RPMI8226 (cell line): ENCODE results near the gene ASB16.
"Not testable (repeated sequence)": the region's sequence is repeated elsewhere in the genome, so short reads cannot be mapped to it uniquely, and the experiment has no call there.

Experiments used
- DNase-seq: peaks from one replicate; pipeline ENCODE4 v3.0.0-alpha.2; 2015

Gene ASB16

DNA sequence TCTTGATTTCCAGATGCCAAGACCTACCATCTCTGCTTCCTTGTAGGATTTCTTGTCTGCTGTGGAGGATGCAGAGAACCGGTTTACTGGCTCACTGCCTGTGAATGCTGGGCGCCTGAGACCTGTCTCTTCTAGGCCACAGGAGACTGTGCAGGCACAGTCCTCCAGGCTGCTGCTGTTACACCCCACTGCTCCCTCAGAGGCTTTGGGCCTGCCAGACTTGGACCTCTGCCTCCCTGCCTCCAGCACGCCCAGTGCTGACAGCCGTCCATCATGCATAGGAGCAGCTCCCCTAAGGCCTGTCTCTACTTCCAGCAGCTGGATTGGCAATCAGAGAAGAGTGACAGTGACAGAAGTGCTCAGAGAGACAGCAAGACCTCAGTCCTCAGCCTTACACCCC is 22.7 kb upstream of the ASB16 start:
- no peak for DNase-seq

- DNase-seq = not testable (repeated sequence)
Observed at GRCh38 chr17:44149066-44149465, 21.4 kb upstream of the ASB16 start.

DNA sequence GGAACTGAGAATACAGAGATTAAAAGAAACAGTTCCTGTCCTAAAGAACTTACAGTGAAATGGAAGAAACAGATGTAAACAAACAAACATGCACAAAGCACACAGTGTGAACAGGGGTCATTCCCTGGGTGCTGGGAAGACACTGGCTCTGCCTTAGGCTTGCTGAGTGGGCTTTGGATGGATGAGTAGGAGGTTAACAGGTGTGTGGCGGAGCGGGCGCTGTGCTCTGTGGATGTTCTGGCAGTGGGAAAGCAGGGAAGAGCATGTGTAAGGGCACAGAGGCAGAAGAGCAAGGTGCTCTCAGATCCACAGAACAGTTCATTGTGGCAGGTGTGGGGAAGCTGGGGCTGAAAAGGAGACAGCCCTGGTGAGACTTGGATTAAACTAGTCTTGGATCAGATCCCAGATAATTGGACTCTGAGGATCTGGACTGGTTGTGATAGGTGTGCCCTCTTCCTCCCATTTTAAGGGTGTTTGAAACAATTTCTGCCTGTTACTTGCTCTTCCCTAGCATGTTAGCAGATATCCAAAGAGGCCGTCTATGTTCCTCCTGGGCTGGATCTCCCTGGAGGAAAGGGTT is 20.7 kb upstream of the ASB16 start:
- DNase-seq = no peak

DNA sequence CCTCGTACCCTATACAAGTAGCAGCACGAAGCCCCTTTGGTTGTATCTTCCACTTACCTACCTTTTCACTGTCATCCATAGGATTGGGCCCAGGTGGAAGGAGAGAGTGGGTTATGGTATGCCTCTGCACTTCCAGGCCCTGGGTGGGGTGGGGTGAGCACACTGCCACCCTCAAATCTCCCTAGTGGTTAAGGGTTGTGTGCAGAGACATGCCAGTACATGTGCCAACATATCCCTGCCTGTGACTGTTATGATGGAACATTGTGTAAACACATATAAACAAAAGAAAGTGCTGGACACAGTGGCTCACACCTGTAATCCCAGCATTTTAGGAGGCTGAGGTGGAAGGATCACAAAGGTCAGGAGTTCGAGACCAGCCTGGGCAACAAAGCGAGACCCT is 17.6 kb upstream of the ASB16 start:
- no peak for DNase-seq

DNA sequence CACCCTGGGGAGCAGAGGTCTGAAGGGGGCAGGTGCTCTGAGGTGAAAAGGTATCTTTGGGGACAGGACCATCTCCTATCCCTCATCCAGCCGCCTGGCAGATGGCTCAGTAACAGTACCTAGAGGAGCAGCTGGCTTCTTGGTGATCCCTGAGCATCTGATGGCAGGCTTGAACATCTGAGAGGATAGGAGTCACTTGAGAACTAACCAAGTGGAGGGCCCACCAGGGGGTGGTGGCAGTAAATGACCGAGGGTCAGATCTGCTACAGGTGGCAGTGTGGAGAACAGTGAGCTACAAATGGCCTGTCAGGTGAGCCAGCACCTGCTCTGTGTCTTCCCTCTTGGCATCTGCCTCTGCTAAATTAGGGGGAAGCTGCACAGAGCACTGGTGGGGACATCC is 15.0 kb upstream of the ASB16 start:
- no peak for DNase-seq

DNA sequence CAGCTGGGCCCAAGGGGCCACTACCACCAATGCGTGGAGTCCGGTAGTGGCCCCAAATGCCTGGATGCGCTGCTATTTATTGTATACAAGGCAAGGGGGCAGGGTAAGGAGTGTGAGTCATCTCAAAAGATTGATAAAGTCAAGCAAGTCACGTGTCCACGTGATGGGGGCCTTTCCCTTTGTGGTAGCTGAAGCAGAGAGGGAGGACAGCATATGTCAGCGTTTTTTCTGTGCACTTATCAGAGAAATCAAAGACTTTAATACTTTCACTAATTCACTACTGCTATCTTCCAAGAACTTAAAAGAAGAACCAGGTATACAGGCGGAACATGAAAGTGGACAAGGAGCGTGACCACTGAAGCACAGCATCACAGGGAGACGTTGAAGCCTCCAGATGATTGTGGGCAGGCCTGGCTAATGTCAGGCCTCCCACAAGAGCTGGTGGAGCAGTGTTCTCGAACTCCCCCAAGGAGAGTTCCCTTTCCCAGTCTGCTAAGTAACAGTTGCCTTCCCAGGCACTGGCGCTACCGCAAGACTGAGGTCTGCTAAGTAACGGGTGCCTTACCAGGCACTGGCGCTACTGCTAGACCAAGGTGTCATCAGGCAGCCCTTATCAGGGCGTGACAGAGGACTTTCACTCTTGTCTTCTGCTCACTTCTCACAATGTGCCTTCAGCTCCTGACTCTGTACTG is 10.8 kb upstream of the ASB16 start:
- DNase-seq = no peak

- DNase-seq = no peak
Observed at GRCh38 chr17:44164476-44164875, 6.0 kb upstream of the ASB16 start.

DNA sequence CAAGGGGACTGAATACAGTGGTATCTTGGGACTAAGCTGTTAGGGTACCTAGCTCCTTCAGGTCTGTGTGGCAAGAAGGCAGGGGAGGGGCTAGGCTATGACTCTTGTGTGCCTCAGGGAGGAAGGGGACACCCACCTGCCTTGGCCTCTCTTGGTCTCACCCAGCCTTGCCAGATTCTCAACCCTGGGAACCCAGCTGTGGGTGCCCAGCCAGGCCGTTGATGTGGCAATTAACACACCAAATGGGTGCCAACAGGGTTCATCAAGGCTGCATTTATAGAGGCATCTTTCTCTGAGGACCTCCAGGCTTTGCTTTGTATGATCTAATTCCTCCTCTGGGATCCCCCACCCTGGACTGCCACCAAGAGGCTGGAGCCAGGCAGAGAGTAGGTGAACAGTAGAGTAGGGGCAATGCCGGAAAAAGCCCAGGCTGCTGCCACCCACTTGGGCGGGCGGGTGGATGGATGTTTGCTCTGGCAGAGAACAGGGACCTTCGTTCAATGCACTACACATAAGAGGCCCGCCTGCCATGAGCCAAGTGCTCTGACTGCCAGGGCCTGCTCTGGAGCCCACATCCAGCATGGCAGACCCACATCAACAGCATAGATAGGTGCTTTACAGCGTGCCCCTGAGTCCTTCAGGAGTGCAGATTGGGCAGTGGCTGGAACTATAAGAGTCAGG is 3.2 kb upstream of the ASB16 start:
- no peak for DNase-seq

GRCh38 chr17:44170135-44170498 is 387 bp upstream of the ASB16 start:
- DNase-seq = peak; percentile 73

GRCh38 chr17:44171931-44172455 is 1.5 kb downstream of the ASB16 start:
- no peak for DNase-seq

- no peak for DNase-seq
Observed at GRCh38 chr17:44174427-44174826, 3.9 kb downstream of the ASB16 start.

DNA sequence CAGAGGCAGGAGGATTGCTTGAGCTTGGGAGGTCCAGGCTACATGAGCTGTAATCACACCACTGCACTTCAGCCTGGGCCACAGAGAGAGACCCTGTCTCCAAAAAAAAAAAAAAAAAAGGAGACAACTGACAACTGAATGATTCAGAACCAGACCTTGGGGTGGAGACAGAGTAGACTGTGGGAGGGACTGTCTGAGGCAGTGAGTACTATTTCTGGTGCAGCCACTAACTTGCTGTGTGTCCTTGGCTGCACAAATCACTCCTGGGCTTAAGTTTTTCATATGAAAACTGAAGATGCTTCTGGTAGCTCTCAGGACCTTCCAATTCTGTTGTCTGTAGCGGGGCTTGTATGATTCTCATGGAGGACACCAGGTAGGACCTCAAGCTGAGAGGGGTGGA is 5.8 kb downstream of the ASB16 start:
- DNase-seq = no peak

GRCh38 chr17:44176671-44177501 is 6.4 kb downstream of the ASB16 start:
- no peak for DNase-seq

DNA sequence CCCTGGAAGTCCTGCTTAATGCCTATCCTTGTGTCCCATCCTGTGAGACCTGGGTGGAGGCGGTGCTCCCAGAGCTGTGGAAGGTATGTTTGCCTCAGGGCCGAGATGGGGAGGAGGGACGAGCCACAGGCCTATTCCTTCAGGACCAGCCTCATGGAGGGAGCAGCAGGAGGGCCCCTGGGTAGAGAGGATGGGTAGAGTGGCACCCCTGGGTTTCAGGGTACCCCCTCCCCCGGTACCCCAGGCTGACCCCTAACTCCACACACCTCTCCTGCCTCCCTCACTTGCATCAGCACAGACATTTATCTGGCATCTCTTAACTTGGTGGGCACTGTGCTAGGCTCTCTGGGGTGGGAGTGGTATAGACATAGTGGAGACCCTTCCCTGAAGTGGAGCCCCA is 7.1 kb downstream of the ASB16 start:
- DNase-seq = no peak

GRCh38 chr17:44178133-44178532 is 7.6 kb downstream of the ASB16 start:
- no peak for DNase-seq

GRCh38 chr17:44183024-44183423 is 12.5 kb downstream of the ASB16 start:
- DNase-seq = no peak

DNA sequence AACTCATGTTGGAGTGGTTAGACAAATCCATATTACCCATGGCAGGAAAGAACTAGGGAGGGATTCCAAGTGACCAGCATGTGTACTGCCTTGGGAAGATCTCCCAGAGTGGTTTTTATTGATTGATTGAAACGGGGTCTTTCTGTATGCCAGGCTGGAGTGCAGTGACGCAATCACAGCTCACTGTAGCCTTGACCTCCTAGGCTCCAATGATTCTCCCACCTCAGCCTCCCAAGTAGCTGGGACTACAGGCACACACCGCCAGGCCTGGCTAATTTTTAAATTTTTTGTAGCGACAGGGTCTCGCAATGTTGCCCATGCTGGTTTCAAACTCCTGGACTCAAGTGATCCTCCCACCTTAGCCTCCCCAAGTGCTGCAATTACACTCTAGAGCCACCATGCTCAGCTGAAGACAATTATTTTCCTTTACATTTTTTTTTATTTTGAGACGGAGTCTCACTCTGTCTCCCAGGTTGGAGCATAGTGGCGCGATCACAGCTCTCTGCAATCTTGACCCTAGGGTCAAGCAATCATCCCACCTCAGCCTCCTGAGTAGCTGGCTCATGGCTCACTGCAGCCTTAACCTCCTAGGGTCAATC is 13.8 kb downstream of the ASB16 start:
- no peak for DNase-seq

GRCh38 chr17:44186307-44187130 is 16.0 kb downstream of the ASB16 start, which contains the start of gene TMUB2:
Gene TMUB2 (plus strand): TSS chr17:44186972. CDS start chr17:44187709, 737 bp downstream.
- peak; percentile 99 for DNase-seq

DNA sequence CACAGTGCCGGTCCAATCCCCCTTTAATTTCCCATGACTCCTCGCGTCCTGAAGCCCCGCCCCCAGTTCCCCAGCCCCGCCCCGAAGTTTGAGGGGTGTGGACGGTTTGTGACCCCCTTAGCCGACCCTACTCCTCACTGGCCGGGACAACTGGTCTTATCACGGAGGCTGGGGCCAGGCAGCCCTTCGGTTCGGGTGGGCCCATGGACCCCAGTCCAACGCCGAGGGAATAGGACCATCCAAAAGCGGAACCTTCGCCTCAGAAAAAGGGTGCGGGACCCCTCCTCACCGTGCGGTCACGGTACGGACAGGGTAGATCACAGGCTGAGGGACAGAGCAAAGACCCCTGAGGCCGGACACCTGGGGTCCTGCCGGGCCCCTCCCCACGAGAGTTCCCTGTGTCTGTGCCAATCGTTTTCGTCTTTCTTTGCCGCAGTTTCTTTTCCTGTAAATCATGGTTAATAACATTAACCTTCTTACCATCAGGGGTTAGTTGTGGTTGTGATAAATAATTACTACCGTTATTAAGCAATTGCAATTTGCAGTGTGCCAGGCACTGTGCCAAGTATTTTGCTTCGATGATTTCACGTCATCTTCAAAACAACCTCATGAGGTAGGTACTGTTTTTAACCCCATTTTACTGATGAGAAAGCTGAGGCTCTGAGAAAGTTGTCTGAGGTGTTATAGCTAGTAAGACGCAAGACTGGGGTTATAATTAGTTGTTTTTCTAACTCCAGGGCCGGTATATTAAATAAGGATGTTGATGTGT is 16.8 kb downstream of the ASB16 start:
- DNase-seq = peak; percentile 29

DNA sequence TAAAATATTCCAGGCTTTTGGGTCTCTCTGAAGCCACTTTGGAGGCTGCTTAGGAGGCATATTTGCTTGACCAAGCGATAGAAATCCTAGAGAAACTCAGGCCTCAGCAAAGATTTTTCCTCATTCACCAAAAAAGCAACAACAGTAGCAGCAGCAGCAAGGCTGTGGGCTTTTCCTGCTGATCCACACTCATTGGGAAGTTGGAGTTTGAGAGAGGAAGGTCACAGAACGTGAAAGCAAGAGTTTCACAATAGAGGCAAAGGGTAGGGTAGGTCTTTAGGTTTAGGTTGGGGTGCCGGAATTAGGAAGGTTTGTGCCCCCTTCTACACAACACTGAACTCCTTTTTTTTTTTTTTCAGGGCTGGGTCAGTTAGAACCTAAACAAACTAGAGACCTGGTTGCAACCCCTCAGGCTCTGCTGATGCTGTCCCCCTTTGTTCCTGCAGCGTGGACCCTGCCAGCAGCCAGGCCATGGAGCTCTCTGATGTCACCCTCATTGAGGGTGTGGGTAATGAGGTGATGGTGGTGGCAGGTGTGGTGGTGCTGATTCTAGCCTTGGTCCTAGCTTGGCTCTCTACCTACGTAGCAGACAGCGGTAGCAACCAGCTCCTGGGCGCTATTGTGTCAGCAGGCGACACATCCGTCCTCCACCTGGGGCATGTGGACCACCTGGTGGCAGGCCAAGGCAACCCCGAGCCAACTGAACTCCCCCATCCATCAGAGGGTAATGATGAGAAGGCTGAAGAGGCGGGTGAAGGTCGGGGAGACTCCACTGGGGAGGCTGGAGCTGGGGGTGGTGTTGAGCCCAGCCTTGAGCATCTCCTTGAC is 18.3 kb downstream of the ASB16 start:
- no peak for DNase-seq
